ENCODE data around the gene HNRNPA2B1. TPM values are rescaled to one million over a fixed set of nuclear protein-coding genes. Genes with fewer than 3 reads are reported as not detected.

The HNRNPA2B1 gene
- total RNA-seq, 1 experiment from 2014 or later = 1,137 TPM

DNA sequence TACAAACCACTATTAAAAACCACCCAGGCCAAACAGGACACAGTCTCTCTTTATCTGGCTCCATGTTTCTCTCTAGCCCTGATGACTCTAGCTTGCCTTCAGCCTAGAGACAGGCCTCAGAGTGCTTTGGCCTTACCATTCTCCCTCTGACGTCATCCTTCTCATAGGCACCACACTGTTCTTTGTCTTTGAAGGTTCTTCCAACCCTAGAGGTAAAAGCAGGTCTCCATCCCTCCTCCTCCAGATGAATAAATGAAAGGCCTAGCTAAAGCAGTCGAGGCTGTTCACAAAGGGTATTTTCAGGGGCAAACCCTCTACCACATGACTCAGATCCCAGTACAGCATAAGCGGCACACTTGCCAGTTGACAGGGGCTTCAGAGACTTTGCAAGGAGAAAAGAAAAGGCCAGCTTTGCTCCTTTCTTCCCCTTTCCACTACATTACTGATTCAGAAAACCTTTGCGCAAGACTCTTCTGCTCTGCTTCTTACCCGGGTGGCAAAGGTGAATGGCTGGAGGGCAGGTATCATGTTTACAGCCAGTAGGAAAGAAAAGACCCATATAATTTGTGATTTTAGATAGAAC lies 33.8 kb downstream of the HNRNPA2B1 start:
- 0 out of 5 replicates have a peak overlapping the region, but pooled peaks of 1 of the 2 experiments have one; percentile 1 for H3K4me3 Mint-ChIP-seq
- H2AFZ ChIP-seq (ENCODE audit: low read length) = no peak overlapping the region
- no peak for TF ChIP-seq CTCF (conservative IDR thresholded peaks at IDR 0.05)
- no peak overlapping the region for H3K4ac ChIP-seq (ENCODE audit: low read depth, low read length)
- no peak for DNase-seq
- H3K27ac Mint-ChIP-seq = peak overlapping the region; percentile 55 to 87 (median 65); a peak in 5 of 7 replicates
- H2BK12ac ChIP-seq (ENCODE audit: insufficient read length, low read depth, low read length) = no peak overlapping the region
- no peak overlapping the region for H2BK15ac ChIP-seq (ENCODE audit: low read depth, low read length)
- no peak overlapping the region for H3K56ac ChIP-seq (ENCODE audit: insufficient read length, low read depth, low read length)
- H3K79me1 ChIP-seq (ENCODE audit: insufficient read depth, low read depth, low read length, poor library complexity, severe bottlenecking) = peaks cover 14% of the 10 kb centered on the region
- no peaks in the 10 kb centered on the region for H3K27me3 Mint-ChIP-seq (ENCODE audit: low read depth)
- peaks cover 19 to 27% of the 10 kb centered on the region in 2 experiments for H3K4me1 Mint-ChIP-seq
- peaks cover 10 to 50% (median 25%) of the 10 kb centered on the region in 3 experiments; a peak in 6 of 7 replicates for H3K36me3 Mint-ChIP-seq (ENCODE audit: insufficient read depth in 1 of 3, low read depth in 3 of 3)
- H3K79me2 ChIP-seq (ENCODE audit: insufficient read depth, low read length) = peaks cover 48% of the 10 kb centered on the region
- H2BK20ac ChIP-seq (ENCODE audit: low read depth, low read length, poor library complexity, severe bottlenecking) = no peak overlapping the region
- H3K23me2 ChIP-seq (ENCODE audit: insufficient read length, low read depth, low read length, poor library complexity, severe bottlenecking) = no peaks in the 10 kb centered on the region
- H3K4me1 ChIP-seq (ENCODE audit: insufficient read depth, low read length) = peaks cover 10% of the 10 kb centered on the region
- H3K9me3 Mint-ChIP-seq = peaks cover 0 to 6% of the 10 kb centered on the region in 2 experiments; a peak in 4 of 5 replicates
- H2AK5ac ChIP-seq (ENCODE audit: insufficient read length, low read length) = no peak overlapping the region
- no peak overlapping the region for H4K91ac ChIP-seq (ENCODE audit: insufficient read length, low read depth, low read length)
- H3K23ac ChIP-seq (ENCODE audit: insufficient read length, low read depth, low read length) = no peak overlapping the region
- no peaks in the 10 kb centered on the region for H3K9me3 ChIP-seq (ENCODE audit: control insufficient read depth, low read depth, low read length)
- no peak overlapping the region for H2BK5ac ChIP-seq (ENCODE audit: insufficient read length, low read length)
- WGBS (ENCODE audit: extremely low coverage, insufficient read length, low lambda C conversion rate) = no CpG with 5 or more reads among the region's 5 CpGs
- no peak overlapping the region for H3K27ac ChIP-seq (ENCODE audit: insufficient read length, low read depth, low read length)
- H4K8ac ChIP-seq (replicated peaks; ENCODE audit: insufficient read length, low read depth, low read length) = no peak overlapping the region
- no peak overlapping the region for H3K9ac ChIP-seq (ENCODE audit: extremely low read depth, insufficient read length, low read length)
- no peaks in the 10 kb centered on the region for H3K27me3 ChIP-seq (ENCODE audit: insufficient read depth, low read length)
- no peak overlapping the region for H2BK120ac ChIP-seq (ENCODE audit: low read depth, low read length, poor library complexity, severe bottlenecking)
- no peak overlapping the region for H3K14ac ChIP-seq (ENCODE audit: insufficient read depth, low read length)
- H3K18ac ChIP-seq (ENCODE audit: insufficient read length, low read depth, low read length) = no peak overlapping the region
- H3T11ph ChIP-seq (ENCODE audit: low read length) = no peak overlapping the region
- no peaks in the 10 kb centered on the region for H4K20me1 ChIP-seq (ENCODE audit: control insufficient read depth, insufficient read depth, insufficient read length)
- no peak overlapping the region for H4K5ac ChIP-seq (ENCODE audit: insufficient read length, low read depth, low read length)
- H3K4me2 ChIP-seq (ENCODE audit: insufficient read depth, insufficient read length, low read length) = no peak overlapping the region
